A549 treated with ZK216348 at 1 μM for 4 hours (cell line): ENCODE data around the gene ZNF398. TPM values are rescaled to one million over a fixed set of nuclear protein-coding genes. Genes with fewer than 3 reads are reported as not detected.

Experiments used
- total RNA-seq: library from RNA; stranded (reverse); fragments of 200-300 nt; extraction: Qiagen RNA extraction; gene quantifications from 5 replicates; pipeline ENCODE4 v1.2.3, GENCODE V29; 2022; ENCODE audit warnings: low read depth

The ZNF398 gene, protein sequence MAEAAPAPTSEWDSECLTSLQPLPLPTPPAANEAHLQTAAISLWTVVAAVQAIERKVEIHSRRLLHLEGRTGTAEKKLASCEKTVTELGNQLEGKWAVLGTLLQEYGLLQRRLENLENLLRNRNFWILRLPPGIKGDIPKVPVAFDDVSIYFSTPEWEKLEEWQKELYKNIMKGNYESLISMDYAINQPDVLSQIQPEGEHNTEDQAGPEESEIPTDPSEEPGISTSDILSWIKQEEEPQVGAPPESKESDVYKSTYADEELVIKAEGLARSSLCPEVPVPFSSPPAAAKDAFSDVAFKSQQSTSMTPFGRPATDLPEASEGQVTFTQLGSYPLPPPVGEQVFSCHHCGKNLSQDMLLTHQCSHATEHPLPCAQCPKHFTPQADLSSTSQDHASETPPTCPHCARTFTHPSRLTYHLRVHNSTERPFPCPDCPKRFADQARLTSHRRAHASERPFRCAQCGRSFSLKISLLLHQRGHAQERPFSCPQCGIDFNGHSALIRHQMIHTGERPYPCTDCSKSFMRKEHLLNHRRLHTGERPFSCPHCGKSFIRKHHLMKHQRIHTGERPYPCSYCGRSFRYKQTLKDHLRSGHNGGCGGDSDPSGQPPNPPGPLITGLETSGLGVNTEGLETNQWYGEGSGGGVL
- 8.5 to 10.6 TPM (median 9.9 TPM) in 5 replicates for total RNA-seq

DNA sequence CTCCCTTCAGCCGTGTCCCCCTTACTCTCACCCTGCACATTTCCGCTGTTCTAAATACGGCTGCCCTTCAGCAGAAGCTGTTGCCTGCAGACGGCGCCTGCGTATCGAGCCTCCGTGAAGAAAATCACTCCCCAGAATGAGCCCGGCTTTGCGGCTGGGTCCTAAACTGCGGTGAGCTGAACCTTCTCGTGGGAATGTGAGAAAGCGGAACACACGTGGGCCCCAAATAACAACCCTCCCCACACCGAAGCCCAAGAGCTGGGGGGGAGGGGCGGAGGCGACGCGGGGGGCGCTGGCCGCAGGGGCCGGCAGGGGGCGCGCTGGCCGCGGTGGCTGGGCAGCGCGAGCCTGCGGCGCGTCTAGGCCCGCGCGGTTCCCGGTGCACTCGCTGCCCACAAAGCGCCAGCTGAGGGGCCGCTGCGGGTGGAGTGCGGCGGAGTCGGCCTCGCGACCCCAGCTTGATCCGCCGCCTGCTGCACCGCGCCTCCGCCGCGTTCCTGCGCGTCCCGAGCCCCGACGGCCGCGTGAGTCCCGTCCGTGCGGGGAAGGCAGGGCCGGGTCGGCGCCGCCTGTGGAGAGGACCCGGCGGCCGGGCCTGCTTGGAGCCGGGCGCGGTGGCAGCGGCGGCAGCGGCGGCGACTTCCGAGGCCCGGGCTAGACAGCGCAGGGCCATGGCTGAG lies at the start of gene ZNF398:
ZNF398 (plus strand) TSS at position 382 of the 680 bp plus-strand sequence; CDS start at position 672, 290 bp downstream.

DNA sequence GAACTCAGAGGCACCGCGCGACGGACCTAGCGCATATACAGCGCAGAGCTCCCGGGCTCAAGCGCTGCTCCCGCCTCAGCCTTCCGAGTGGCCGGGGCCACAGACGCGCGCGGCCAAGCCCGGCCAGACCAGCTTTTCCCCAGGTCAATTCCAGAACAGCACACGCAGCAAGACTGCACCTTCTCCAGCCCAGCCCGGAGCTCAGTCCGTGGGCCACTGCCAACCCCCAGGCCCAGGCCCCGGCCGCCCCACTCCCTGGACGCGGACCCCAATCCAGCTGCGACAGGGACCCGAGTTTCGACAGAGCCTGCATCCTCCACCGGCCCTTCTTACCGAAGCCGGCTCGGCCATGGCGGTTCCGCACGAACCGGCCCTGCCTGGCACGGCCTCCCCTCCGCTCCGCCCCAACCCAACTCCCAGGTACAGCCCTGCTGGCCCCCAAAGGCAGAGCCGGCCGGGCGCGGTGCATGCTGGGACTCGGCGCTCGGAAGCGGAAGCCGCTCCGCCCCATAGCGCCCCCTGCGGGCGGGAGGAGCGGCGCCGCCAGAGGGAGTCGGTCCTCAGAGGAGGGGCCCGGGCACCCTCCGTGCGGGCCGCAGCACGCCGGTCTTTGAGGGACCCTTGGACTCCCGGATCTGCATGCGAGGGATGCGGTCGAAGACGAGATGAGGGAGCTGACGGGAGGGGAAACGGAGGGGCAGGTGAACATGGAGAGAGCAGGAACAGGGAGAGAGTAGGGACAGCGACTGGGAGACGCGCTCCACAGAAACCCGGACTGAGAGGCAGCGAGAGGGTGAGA lies 21.2 kb upstream of the ZNF398 start, which contains the start of gene ZNF425:
ZNF425 (minus strand) TSS at position 462 of the 799 bp plus-strand sequence; CDS start at position 351, 111 bp downstream.

DNA sequence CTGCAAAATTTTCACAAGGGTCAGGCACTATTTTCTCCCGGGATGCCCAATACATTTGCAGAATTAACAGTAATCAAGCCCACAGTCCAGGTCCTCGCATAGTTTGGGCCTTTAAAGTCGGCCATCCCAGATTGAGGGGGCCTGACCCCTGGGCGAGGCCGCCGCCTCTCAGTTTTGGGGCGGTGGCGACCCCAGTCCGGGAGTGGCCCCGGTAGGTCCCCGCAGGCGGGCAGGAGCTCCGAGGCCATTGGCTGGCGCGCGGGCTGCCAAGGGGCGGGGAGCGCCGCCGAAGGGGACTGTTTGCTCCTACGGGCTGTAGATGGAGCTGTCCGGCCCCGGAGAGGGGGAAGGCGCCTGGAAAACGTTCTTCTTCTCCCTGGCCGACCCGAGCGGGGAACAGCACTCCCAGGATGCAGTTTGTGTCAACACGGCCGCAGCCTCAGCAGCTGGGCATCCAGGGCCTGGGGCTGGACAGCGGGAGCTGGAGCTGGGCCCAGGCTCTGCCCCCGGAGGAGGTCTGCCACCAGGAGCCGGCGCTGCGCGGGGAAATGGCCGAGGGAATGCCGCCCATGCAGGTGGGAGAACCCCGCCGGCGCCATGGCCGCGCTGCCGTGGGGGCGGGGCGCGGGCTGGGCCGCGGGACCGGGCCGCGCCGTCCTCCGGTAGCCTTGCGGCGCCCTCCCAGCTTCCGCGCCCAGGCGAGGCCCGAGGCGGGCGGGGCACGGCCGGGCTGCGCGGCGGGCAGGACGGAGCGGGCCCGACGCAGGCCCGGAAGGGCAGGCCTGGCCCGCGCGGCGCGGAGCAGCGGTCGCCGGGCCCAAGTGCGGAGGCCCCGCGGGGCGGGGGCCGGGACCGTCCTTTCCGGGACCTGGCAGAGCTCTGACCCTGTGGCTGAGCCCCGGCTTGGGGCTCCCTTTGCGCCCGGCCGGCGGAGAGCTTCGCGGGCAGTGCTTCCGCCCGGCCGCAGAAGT lies 48.2 kb downstream of the ZNF398 start, which contains the start of gene ZNF282:
ZNF282 (plus strand) TSS at position 367 of the 971 bp plus-strand sequence; CDS start at position 411, 44 bp downstream.

Other genes with a start within 250 kb of the ZNF398 start
- gene PDIA4, start 118.9 kb upstream of the ZNF398 start, total RNA-seq, result 171 to 184 TPM (median 176 TPM) in 5 replicates
- 5.3 to 7.0 TPM (median 6.4 TPM) in 5 replicates for gene ZNF786, start 56.7 kb upstream of the ZNF398 start, total RNA-seq
- gene ZNF425, start 21.1 kb upstream of the ZNF398 start, total RNA-seq, result 1.3 to 1.9 TPM (median 1.5 TPM) in 5 replicates
- gene ZNF282, start 48.1 kb downstream of the ZNF398 start, total RNA-seq, result 15.0 to 25.3 TPM (median 23.6 TPM) in 5 replicates
- 8.7 to 11.7 TPM (median 11.1 TPM) in 5 replicates for gene ZNF212, start 92.2 kb downstream of the ZNF398 start, total RNA-seq
- gene ZNF783, start 114.7 kb downstream of the ZNF398 start, total RNA-seq, result 4.0 to 7.6 TPM (median 6.8 TPM) in 5 replicates